SKM-1 treated with dmso at 0.1 percent for 144 hours (cell line): ENCODE results near the gene CERS4.
"Not testable (repeated sequence)": the region's sequence is repeated elsewhere in the genome, so short reads cannot be mapped to it uniquely, and the experiment has no call there.

Experiments
- DNase-seq: peaks from one replicate; lab custom pipeline; 2025; ENCODE audit not compliant: unreplicated experiment; lab: John Stamatoyannopoulos, UW

Gene CERS4

GRCh38 chr19:8240274-8241229 is 31.4 kb downstream of the CERS4 start:
- DNase-seq, result peak; percentile 52

GRCh38 chr19:8241646-8242045 is 32.5 kb downstream of the CERS4 start:
- DNase-seq, result no peak

GRCh38 chr19:8242211-8242821 is 33.1 kb downstream of the CERS4 start:
- DNase-seq, result peak; percentile 39

- DNase-seq, result no peak
These were observed 34.0 kb downstream of the CERS4 start for GRCh38 chr19:8243146-8243545.

GRCh38 chr19:8244442-8244841 is 35.3 kb downstream of the CERS4 start:
- DNase-seq, result no peak

- DNase-seq, result no peak
These were observed 37.0 kb downstream of the CERS4 start for GRCh38 chr19:8245869-8246835.

- DNase-seq, result not testable (repeated sequence)
These were observed 38.1 kb downstream of the CERS4 start for GRCh38 chr19:8247129-8247890.

- DNase-seq, result no peak
These were observed 39.5 kb downstream of the CERS4 start for GRCh38 chr19:8248348-8249328.

GRCh38 chr19:8250596-8250995 is 41.4 kb downstream of the CERS4 start:
- DNase-seq, result no peak

- DNase-seq, result no peak
These were observed 41.9 kb downstream of the CERS4 start for GRCh38 chr19:8251025-8251472.

GRCh38 chr19:8252922-8253589 is 43.9 kb downstream of the CERS4 start:
- DNase-seq, result peak; percentile 45

- DNase-seq, result no peak
These were observed 44.5 kb downstream of the CERS4 start for GRCh38 chr19:8253678-8254077.

GRCh38 chr19:8254286-8255001 is 45.3 kb downstream of the CERS4 start:
- no peak for DNase-seq

GRCh38 chr19:8255426-8256125 is 46.4 kb downstream of the CERS4 start:
- no peak for DNase-seq

- no peak for DNase-seq
These were observed 47.3 kb downstream of the CERS4 start for GRCh38 chr19:8256276-8257051.

- DNase-seq, result no peak
These were observed 47.9 kb downstream of the CERS4 start for GRCh38 chr19:8257052-8257443.
